SK-N-SH treated with all-trans-retinoic acid at 6 μM for 48 hours (cell line): Measurements from ENCODE around the gene MADD.

ENCODE experiments used
- CSDC2 ChIP-seq: fragments of 250-450 bp; sonication (Bioruptor Pico); IDR thresholded peaks from 2 replicates; pipeline ENCODE4 v1.5.0; 2020; ENCODE audit warnings: mild to moderate bottlenecking, moderate library complexity
- ISL1 ChIP-seq: fragments of 250-450 bp; sonication (Bioruptor Pico); IDR thresholded peaks from 2 replicates; pipeline ENCODE4 v2.1.2; 2022; ENCODE audit warnings: mild to moderate bottlenecking, moderate library complexity
- PPARA ChIP-seq: fragments of 250-450 bp; sonication (Bioruptor Pico); IDR thresholded peaks from 2 replicates; pipeline ENCODE4 v1.5.0; 2020; ENCODE audit warnings: mild to moderate bottlenecking, borderline replicate concordance
- RARB ChIP-seq: fragments of 250-450 bp; sonication (Bioruptor Pico); IDR thresholded peaks from 2 replicates; pipeline ENCODE4 v1.8.0; 2021; ENCODE audit warnings: mild to moderate bottlenecking, moderate library complexity
- TCF4 ChIP-seq: fragments of 250-450 bp; sonication (Bioruptor Pico); IDR thresholded peaks from 2 replicates; pipeline ENCODE4 v1.8.0; 2021; ENCODE audit warnings: mild to moderate bottlenecking, moderate library complexity, borderline replicate concordance
- ZFP3 ChIP-seq: fragments of 250-450 bp; sonication (Bioruptor Pico); IDR thresholded peaks from 2 replicates; pipeline ENCODE4 v1.5.0; 2020; ENCODE audit warnings: mild to moderate bottlenecking, moderate library complexity

DNA sequence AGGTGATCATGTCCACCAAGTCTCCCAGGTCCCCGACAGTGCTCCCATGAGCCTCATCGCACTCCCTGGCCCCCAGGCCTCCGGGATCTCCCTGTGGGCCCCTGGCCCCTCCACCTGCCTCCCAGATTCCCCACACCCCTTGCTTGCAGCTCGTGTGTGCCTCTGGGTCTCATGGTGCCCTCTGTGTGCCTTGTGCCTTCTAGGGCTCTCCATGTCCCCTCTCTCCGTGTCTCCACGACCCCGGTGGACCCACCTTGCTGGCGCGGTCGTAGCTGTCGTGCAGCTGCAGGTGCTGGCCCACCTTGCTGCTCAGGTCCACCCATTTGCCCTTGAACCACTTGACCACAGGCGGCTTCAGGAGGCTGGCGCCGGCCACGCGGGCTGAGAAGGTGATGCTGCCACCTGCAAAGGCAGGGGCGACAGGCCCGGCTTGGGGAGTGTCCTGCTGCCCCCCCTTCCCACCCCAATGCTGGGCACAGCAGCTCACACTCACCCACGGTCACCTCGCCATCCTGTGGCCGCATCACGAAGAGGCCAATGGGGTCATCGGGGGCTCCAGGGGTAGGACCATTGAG lies 79.7 kb downstream of the MADD start:
- no peak for TF ChIP-seq TCF4 (CRISPR knock-in tag)
- TF ChIP-seq CSDC2 (CRISPR knock-in tag): no peak
- TF ChIP-seq ZFP3 (CRISPR knock-in tag): no peak
- TF ChIP-seq RARB (CRISPR knock-in tag): no peak
- no peak for TF ChIP-seq PPARA
- TF ChIP-seq ISL1 (CRISPR knock-in tag): no peak
